ENCODE results near the gene FSTL3. TPM values are rescaled to one million over a fixed set of nuclear protein-coding genes. Genes with fewer than 3 reads are reported as not detected.
"Not testable (repeated sequence)": the region's sequence is repeated elsewhere in the genome, so short reads cannot be mapped to it uniquely, and the experiment has no call there.

FSTL3 gene
- total and polyA plus RNA-seq, 2 of the 13 experiments (the other 11 are each of a cell fraction or from before 2014, with no cell fraction given), result 13.5 to 15.6 TPM

GRCh38 chr19:728011-728410, 51.8 kb downstream of the FSTL3 start:
- no peak for FAIRE-seq
- TF ChIP-seq GABPB1 (CRISPR knock-in tag; IDR thresholded peaks at IDR 0.05) (peak; percentile 63), GRHL1 (CRISPR knock-in tag; conservative IDR thresholded peaks at IDR 0.05) (no peak), ZNF335 (CRISPR knock-in tag; IDR thresholded peaks at IDR 0.05) (no peak), HNRNPK (IDR thresholded peaks at IDR 0.05; ENCODE audit: low read depth, low read length, poor library complexity, severe bottlenecking) (peak; percentile 18), FOXK2 (IDR thresholded peaks at IDR 0.05) (no peak), ZNF687 (CRISPR knock-in tag; IDR thresholded peaks at IDR 0.05) (peak; percentile 45), PATZ1 (CRISPR knock-in tag; IDR thresholded peaks at IDR 0.05) (peak; percentile 29; the same call in 1 of the 2 replicates), ZNF614 (CRISPR knock-in tag; IDR thresholded peaks at IDR 0.05; ENCODE audit: borderline replicate concordance) (no peak), ETV5 (CRISPR knock-in tag; IDR thresholded peaks at IDR 0.05; ENCODE audit: borderline replicate concordance) (peak; percentile 22; the same call in 1 of the 2 replicates), RBFOX2 (IDR thresholded peaks at IDR 0.05; ENCODE audit: low read depth, low read length) (0 out of 2 replicates have a peak, but pooled peaks have one; percentile 28), PHF8 (CRISPR knock-in tag; IDR thresholded peaks at IDR 0.05) (no peak)
- Histone ChIP-seq H2AFZ (ENCODE audit: low read length) (no peak overlapping the region), H3K9me3 (ENCODE audit: low read length) (no peaks in the 10 kb centered on the region), H3K27ac (ENCODE audit: extremely low read length, insufficient read depth, low read length) (no peak overlapping the region), H3K79me2 (ENCODE audit: insufficient read depth, low read length) (no peaks in the 10 kb centered on the region), H4K20me1 (ENCODE audit: insufficient read depth, low read length) (no peaks in the 10 kb centered on the region), H3K27me3 (ENCODE audit: control insufficient read depth in 1 of 2, insufficient read depth in 2 of 2, low read length in 2 of 2) (no peaks in the 10 kb centered on the region), H3K4me2 (ENCODE audit: low read depth, low read length) (no peak overlapping the region), H3K4me3 (replicated peaks in 1 of 3; ENCODE audit: insufficient read depth in 1 of 3, low read depth in 2 of 3, low read length in 3 of 3) (no peak overlapping the region), H3K9ac (ENCODE audit: insufficient read depth, low read depth, low read length) (no peak overlapping the region), H3K4me1 (ENCODE audit: insufficient read depth, low read length) (peaks cover 5% of the 10 kb centered on the region), H3K36me3 (replicated peaks in 1 of 2; ENCODE audit: control insufficient read depth in 1 of 2, insufficient read depth in 2 of 2, low read length in 2 of 2) (no peaks in the 10 kb centered on the region)
- ATAC-seq, result peak; percentile 16; the same call in 1 of the 3 replicates
- no TSS peak for BruUV-seq (replicated peaks)
- intact Hi-C loops (cut with micrococcal nuclease; ENCODE audit: unreplicated experiment) (no loop called here), in situ Hi-C loops (cut with HindIII; ENCODE audit: extremely low pct_ligation_motif_present, low pct_unique_long_range_greater_than_20kb) (no loop called here)
- DNase-seq (ENCODE audit: low spot score), result no peak
- ChIA-PET POLR2A (no interaction called here), CTCF (ENCODE audit: low intra/inter-chr PET ratio, low total read pairs) (no interaction called here)
- WGBS (ENCODE audit: low lambda C conversion rate), result 91% methylated on average over 18 of the region's 26 CpGs

- BruUV-seq (replicated peaks); H3K9ac ChIP-seq (ENCODE audit: insufficient read depth, low read depth, low read length); H3K27ac ChIP-seq (ENCODE audit: extremely low read length, insufficient read depth, low read length); H3K79me2 ChIP-seq (ENCODE audit: insufficient read depth, low read length); intact Hi-C loops (cut with micrococcal nuclease; ENCODE audit: unreplicated experiment); CTCF ChIA-PET (ENCODE audit: low intra/inter-chr PET ratio, low total read pairs); ATAC-seq; in situ Hi-C loops (cut with HindIII; ENCODE audit: extremely low pct_ligation_motif_present, low pct_unique_long_range_greater_than_20kb); H3K36me3 ChIP-seq (replicated peaks in 1 of 2; ENCODE audit: control insufficient read depth in 1 of 2, insufficient read depth in 2 of 2, low read length in 2 of 2); H3K4me3 ChIP-seq (replicated peaks in 1 of 3; ENCODE audit: insufficient read depth in 1 of 3, low read depth in 2 of 3, low read length in 3 of 3); H3K27me3 ChIP-seq (ENCODE audit: control insufficient read depth in 1 of 2, insufficient read depth in 2 of 2, low read length in 2 of 2); H3K4me2 ChIP-seq (ENCODE audit: low read depth, low read length); FAIRE-seq; H4K20me1 ChIP-seq (ENCODE audit: insufficient read depth, low read length); H3K4me1 ChIP-seq (ENCODE audit: insufficient read depth, low read length); DNase-seq (ENCODE audit: low spot score); H2AFZ ChIP-seq (ENCODE audit: low read length); H3K9me3 ChIP-seq (ENCODE audit: low read length); POLR2A ChIA-PET: not testable (repeated sequence)
- WGBS (ENCODE audit: low lambda C conversion rate), result 89% methylated on average over 12 of the region's 15 CpGs
Measured at GRCh38 chr19:729564-729963, 53.4 kb downstream of the FSTL3 start.

Data from HepG2 (cell line).